D341Med (cell line): ENCODE results near the gene KCTD7.
"Not testable (repeated sequence)": the region's sequence is repeated elsewhere in the genome, so short reads cannot be mapped to it uniquely, and the experiment has no call there.

Source experiments
- DNase-seq: peaks from one replicate; pipeline ENCODE4 v3.0.0; 2012; ENCODE audit warnings: low spot score

KCTD7 gene

DNA sequence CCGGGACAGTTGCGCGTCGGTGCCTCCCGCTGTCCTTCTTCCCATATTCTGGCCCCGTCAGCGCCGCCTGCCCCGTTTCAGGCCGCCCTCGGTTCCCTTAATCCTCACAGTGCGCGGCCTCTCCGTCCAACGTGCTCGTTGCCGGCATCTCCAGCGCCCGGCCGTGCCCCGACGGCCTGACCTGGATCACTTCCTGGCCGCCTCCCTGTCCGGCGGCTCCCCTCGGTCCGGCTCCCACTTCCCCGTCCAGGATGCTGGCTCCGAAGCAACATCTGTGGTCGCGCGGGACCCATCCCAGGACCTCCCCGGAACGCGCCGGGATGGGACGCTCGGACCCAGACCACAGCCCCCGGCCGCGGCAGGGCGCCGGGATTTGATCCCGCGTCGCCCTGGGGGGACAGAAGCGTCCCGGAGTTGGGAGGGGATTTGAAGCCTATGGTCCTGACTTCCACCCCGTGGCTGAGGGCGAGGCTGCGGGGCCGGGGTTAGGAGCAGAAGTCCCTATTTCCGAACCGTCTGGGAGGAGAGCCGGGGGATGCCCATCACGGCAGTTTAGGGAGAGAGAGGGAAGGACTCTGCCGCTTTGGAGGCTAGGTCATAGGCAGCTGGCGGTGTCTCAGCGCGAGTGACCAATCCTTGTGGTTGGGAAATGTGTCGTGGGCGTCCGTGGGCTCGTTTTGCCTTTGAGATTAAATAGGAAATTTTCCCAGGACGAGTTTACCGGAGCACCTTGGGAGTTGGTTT is 53.8 kb downstream of the KCTD7 start:
- peak; percentile 18 for DNase-seq

DNA sequence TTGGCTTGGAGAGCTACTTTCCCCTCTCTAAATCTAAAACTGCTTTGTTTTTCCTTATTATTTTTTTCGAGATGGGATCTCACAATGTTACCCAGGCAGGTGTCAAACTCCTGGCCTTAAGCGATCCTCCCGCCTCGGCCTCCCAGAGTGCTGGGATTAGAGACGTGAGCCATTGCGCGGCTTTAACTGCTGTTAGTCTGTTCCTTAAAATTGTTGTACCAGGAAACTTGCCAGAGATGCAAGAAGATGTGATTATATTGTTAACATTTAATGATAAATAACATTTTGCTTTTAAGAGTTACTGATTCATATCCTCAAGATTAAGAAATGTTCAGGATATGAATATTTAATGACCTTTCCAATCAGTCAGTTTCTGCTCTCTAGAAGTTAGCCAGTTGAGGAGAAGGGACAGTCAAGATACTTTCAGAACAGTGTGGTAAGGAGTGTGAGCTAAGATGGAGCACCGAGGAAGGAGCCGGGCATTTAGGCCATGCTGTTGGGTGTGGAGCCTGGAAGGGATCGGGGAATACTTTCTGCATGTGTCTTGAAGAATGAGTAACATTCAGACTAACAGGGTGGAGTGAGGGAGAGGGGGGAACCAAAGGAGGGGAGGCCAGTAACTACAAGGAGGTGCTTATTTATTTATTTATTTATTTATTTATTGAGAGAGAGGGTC is 54.6 kb downstream of the KCTD7 start:
- not testable (repeated sequence) for DNase-seq

GRCh38 chr7:66683770-66684123 is 55.1 kb downstream of the KCTD7 start:
- DNase-seq, result no peak

DNA sequence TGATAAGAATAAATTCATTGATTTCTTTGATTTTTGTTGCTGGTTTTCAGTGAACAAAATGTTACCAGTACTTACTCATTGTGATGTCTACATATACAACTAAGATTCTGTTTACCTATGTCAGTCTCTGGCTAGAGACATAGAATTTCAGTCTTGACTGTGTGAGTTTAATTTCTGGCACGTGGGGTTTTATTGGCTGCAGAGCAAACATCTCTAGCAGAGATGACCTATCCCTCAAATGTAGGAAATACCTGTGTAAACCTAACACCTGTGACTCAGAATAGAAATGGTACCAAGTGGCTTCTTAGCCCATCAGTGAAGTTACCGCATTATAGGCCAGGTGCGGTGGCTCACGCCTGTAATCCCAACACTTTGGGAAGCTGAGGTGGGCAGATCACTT is 57.0 kb downstream of the KCTD7 start:
- DNase-seq, result not testable (repeated sequence)

DNA sequence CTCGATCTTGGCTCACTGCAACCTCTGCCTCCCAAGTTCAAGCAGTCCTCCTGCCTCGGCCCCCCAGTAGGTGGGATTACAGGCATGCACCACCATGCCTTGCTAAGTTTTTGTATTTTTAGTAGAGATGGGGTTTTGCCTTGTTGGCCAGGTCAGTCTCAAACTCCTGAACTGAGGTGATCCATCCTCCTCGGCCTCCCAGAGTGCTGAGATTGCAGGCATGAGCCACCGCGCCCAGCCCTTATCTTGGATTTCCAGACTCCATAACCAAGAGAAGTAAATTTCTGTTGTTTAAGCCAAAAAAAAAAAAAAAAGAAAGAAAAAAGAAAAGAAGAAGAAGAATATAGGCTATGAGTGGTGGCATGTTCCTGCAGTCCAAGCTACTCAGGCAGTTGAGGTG is 58.5 kb downstream of the KCTD7 start:
- no peak for DNase-seq

- not testable (repeated sequence) for DNase-seq
Observed at GRCh38 chr7:66687672-66688071, 59.0 kb downstream of the KCTD7 start.

DNA sequence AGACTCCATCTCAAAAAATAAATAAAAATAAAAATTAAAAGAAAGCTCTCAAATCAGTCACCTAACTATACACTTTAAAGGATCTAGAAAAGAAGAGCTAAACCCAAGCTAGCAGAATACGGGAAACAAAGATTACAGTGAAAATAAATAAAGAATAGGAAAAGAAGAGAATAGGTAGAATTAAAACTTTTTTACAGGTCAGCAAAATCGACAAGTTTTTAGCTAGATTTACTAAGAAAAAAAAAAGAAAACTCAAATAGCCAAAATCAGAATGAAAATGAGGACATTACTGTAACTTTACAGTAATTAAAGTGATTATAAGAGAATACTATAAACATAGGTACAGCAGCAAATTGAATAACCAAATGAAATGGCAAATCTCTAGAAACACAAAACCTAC is 60.4 kb downstream of the KCTD7 start:
- DNase-seq, result no peak

DNA sequence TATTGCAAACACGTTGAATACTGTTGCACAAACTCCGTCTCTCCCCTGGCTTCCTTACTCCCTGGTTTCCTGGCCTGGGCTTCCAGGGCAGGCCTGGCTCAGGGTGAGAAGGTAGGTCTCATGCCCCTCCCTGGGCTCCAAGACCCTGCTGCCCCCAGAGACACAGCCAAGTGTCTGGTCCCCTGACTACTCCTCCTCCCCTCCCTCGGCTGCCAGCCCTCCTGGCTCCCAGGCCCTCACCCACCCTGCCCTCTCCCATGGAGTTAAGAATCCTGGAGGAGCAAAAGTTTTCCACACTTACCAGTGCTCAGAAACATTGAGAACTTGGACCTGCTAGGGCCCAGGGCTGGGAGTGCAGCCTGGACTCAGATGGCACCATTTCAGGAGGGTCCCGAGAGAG is 64.7 kb downstream of the KCTD7 start:
- no peak for DNase-seq
